ENCODE measurements around the gene KMT2B.

Gene KMT2B

DNA sequence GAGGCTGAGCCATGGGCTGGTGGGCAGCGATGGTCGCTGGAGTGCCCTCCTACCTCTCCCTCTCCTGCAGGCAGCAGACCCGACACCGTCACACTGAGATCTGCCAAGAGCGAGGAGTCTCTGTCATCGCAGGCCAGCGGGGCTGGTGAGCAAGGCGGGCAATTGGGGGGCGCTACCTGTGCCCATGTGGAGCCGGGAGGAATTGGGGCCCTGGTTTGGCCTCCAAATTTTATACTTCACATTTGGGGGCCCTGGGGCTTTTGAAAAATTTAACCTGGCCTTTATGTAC, 67.5 kb downstream of the KMT2B start:
- TF ChIP-seq, protein P1, sequence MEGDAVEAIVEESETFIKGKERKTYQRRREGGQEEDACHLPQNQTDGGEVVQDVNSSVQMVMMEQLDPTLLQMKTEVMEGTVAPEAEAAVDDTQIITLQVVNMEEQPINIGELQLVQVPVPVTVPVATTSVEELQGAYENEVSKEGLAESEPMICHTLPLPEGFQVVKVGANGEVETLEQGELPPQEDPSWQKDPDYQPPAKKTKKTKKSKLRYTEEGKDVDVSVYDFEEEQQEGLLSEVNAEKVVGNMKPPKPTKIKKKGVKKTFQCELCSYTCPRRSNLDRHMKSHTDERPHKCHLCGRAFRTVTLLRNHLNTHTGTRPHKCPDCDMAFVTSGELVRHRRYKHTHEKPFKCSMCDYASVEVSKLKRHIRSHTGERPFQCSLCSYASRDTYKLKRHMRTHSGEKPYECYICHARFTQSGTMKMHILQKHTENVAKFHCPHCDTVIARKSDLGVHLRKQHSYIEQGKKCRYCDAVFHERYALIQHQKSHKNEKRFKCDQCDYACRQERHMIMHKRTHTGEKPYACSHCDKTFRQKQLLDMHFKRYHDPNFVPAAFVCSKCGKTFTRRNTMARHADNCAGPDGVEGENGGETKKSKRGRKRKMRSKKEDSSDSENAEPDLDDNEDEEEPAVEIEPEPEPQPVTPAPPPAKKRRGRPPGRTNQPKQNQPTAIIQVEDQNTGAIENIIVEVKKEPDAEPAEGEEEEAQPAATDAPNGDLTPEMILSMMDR (IDR thresholded peaks at IDR 0.05; ENCODE audit: insufficient read depth, low read length, poor library complexity, severe bottlenecking), result no peak
- no peaks in the 10 kb centered on the region; the same call in 1 of the 2 replicates for H3K36me3 ChIP-seq (ENCODE audit: control insufficient read depth, insufficient read depth, low read length)
- no peak overlapping the region for H3K4me3 ChIP-seq (replicated peaks; ENCODE audit: low read depth, low read length)
- no peaks in the 10 kb centered on the region for H3K27me3 ChIP-seq (replicated peaks; ENCODE audit: control insufficient read depth, insufficient read depth, low read length)
- DNase-seq (ENCODE audit: extremely low read depth, insufficient read length), result no peak

DNA sequence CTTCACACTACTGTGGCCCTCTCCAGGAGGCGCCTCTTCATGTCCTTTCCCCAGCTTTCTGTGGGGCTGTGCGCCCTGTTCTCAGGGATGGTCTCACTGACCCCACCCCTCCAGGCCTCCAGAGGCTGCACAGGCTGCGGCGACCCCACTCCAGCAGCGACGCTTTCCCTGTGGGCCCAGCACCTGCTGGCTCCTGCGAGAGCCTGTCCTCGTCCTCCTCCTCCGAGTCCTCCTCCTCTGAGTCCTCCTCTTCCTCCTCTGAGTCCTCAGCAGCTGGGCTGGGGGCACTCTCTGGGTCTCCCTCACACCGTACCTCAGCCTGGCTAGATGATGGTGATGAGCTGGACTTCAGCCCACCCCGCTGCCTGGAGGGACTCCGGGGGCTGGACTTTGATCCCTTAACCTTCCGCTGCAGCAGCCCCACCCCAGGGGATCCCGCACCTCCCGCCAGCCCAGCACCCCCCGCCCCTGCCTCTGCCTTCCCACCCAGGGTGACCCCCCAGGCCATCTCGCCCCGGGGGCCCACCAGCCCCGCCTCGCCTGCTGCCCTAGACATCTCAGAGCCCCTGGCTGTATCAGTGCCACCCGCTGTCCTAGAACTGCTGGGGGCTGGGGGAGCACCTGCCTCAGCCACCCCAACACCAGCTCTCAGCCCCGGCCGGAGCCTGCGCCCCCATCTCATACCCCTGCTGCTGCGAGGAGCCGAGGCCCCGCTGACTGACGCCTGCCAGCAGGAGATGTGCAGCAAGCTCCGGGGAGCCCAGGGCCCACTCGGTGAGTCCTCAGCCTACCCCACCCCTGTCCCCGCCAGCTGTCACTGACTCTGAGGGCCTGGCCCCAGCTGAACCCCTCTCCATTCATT, 68.7 kb downstream of the KMT2B start:
- Histone ChIP-seq H3K36me3 (ENCODE audit: control insufficient read depth, insufficient read depth, low read length) (no peaks in the 10 kb centered on the region; the same call in 1 of the 2 replicates), H3K27me3 (replicated peaks; ENCODE audit: control insufficient read depth, insufficient read depth, low read length) (no peaks in the 10 kb centered on the region), H3K4me3 (replicated peaks; ENCODE audit: low read depth, low read length) (no peak overlapping the region)
- TF ChIP-seq, protein P1 (IDR thresholded peaks at IDR 0.05; ENCODE audit: insufficient read depth, low read length, poor library complexity, severe bottlenecking), result no peak
- no peak for DNase-seq (ENCODE audit: extremely low read depth, insufficient read length)

DNA sequence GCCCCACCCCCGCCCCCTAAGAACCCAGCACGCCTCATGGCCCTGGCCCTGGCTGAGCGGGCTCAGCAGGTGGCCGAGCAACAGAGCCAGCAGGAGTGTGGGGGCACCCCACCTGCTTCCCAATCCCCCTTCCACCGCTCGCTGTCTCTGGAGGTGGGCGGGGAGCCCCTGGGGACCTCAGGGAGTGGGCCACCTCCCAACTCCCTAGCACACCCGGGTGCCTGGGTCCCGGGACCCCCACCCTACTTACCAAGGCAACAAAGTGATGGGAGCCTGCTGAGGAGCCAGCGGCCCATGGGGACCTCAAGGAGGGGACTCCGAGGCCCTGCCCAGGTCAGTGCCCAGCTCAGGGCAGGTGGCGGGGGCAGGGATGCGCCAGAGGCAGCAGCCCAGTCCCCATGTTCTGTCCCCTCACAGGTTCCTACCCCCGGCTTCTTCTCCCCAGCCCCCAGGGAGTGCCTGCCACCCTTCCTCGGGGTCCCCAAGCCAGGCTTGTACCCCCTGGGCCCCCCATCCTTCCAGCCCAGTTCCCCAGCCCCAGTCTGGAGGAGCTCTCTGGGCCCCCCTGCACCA, 69.5 kb downstream of the KMT2B start:
- TF ChIP-seq, protein P1 (IDR thresholded peaks at IDR 0.05; ENCODE audit: insufficient read depth, low read length, poor library complexity, severe bottlenecking), result no peak
- no peak for DNase-seq (ENCODE audit: extremely low read depth, insufficient read length)

More for the DNA sequence above, 69.5 kb downstream of the KMT2B start:
- Histone ChIP-seq H3K36me3 (ENCODE audit: control insufficient read depth, insufficient read depth, low read length) (no peaks in the 10 kb centered on the region), H3K27me3 (replicated peaks; ENCODE audit: control insufficient read depth, insufficient read depth, low read length) (no peaks in the 10 kb centered on the region), H3K4me3 (replicated peaks; ENCODE audit: low read depth, low read length) (no peak overlapping the region)
